Kidney (tissue), 14 donors: ENCODE results near the gene CD163. TPM values are rescaled to one million over a fixed set of nuclear protein-coding genes. Genes with fewer than 3 reads are reported as not detected.
A peak's percentile ranks its signal among the peaks of the same experiment; 100 is the strongest.
"Not testable (repeated sequence)": the region's sequence is repeated elsewhere in the genome, so short reads cannot be mapped to it uniquely, and the experiment has no call there.

Experiments used
- DNase-seq, 5 donors: peaks; one replicate each; pipeline ENCODE4 v3.0.0-alpha.2; 2013 to 2020
- FAIRE-seq: peaks from 2 replicates; lab custom pipeline; 2012; peaks lifted over from hg19 to GRCh38; lab: Jason Lieb, UNC
- H3K27ac ChIP-seq, 2 donors: one replicate each; pipeline ENCODE4 v1.7.0; 2013; ENCODE audit warnings: low read depth in 2 of 2, low read length in 2 of 2, inconsistent platforms in 1 of 2
- H3K27me3 ChIP-seq: one replicate; pipeline ENCODE4 v1.7.1; 2013; ENCODE audit warnings: low read length, inconsistent platforms; ENCODE audit not compliant: control insufficient read depth, insufficient read depth
- H3K36me3 ChIP-seq, 3 donors: one replicate each; pipeline versions ENCODE4 v1.7.0 to v1.7.1; 2013; ENCODE audit warnings: low read length in 3 of 3, control low read depth in 1 of 3, inconsistent platforms in 1 of 3; ENCODE audit not compliant: insufficient read depth in 3 of 3, control insufficient read depth in 2 of 3
- H3K4me1 ChIP-seq, 3 donors: one replicate each; pipeline versions ENCODE4 v1.7.0 to v1.7.1; 2013; ENCODE audit warnings: low read length in 3 of 3, inconsistent platforms in 1 of 3, low read depth in 1 of 3; ENCODE audit not compliant: control insufficient read depth in 2 of 3, insufficient read depth in 2 of 3
- H3K4me3 ChIP-seq, 3 donors: one replicate each; pipeline versions ENCODE4 v1.7.0 to v1.8.1; 2013; ENCODE audit warnings: low read length in 3 of 3, control low read depth in 1 of 3, inconsistent platforms in 1 of 3
- H3K9ac ChIP-seq, 3 donors: one replicate each; pipeline versions ENCODE4 v1.7.0 to v1.7.1; 2013; ENCODE audit warnings: low read length in 3 of 3, control low read depth in 1 of 3, inconsistent platforms in 1 of 3
- H3K9me3 ChIP-seq, 3 donors: one replicate each; pipeline versions ENCODE4 v1.7.0 to v1.7.1; 2013; ENCODE audit warnings: low read length in 3 of 3, control low read depth in 1 of 3, inconsistent platforms in 1 of 3; ENCODE audit not compliant: control insufficient read depth in 2 of 3, insufficient read depth in 1 of 3
- CTCF ChIP-seq: IDR thresholded peaks from 3 replicates; pipeline ENCODE4 v1.5.1; 2012; ENCODE audit warnings: mild to moderate bottlenecking, moderate library complexity, borderline replicate concordance; ENCODE audit not compliant: insufficient read depth; ENCODE audit errors: extremely low read depth
- intact Hi-C: fragments of 100-400 bp; cut with DNase I; formaldehyde crosslinking; loops from one replicate; pipeline ENCODE4 v1.11.1; 2022
- polyA plus RNA-seq: library from polyadenylated mRNA; stranded (reverse); fragments of 350-450 nt; fragmentation: Illumina TruSeq; extraction: RNeasy Lipid Tissue Mini Kit (QIAGEN cat#74804); gene quantifications from one replicate; pipeline ENCODE4 v1.2.3, GENCODE V29; 2014; ENCODE audit warnings: low read depth, low replicate concordance; ENCODE audit not compliant: insufficient read depth
- total RNA-seq: library from RNA; stranded (reverse); fragmentation: NEBNext Ultra II Directional; extraction: Animal tissue kit (Norgen Biotek cat#: 25700); gene quantifications from one replicate; pipeline ENCODE4 v1.2.1, GENCODE V29; 2021
- donor health status: control.
- donor health status: control.
- donor health status: control.
- donor health status: control.
- donor health status: control.
- donor health status: DM: yes; HTN: yes; CAD: no.
- donor health status: Normal renal cell carcinoma (clear cell type).

The CD163 gene
- total and polyA plus RNA-seq, 2 donors from 2014 or later: 22.8 to 329 TPM

- DNase-seq (no peak), FAIRE-seq (no peak)
- Histone ChIP-seq H3K27ac (no peak overlapping the region), H3K9me3 (no peaks in the 10 kb centered on the region), H3K36me3 (no peaks in the 10 kb centered on the region), H3K4me1 (no peaks in the 10 kb centered on the region), H3K4me3 (no peak overlapping the region), H3K27me3 (no peaks in the 10 kb centered on the region), H3K9ac (no peak overlapping the region)
- no peak for TF ChIP-seq CTCF
- intact Hi-C loops: no loop called here
Observed at GRCh38 chr12:7514416-7514815, 10.8 kb upstream of the CD163 start.

- H3K36me3 ChIP-seq: no peaks in the 10 kb centered on the region
- FAIRE-seq (no peak), DNase-seq (no peak)
- H3K27me3 ChIP-seq: no peaks in the 10 kb centered on the region
- H3K4me1 ChIP-seq: no peaks in the 10 kb centered on the region
- no peak overlapping the region for H3K4me3 ChIP-seq
- no peaks in the 10 kb centered on the region for H3K9me3 ChIP-seq
- H3K9ac ChIP-seq: no peak overlapping the region
- no peak overlapping the region for H3K27ac ChIP-seq
- intact Hi-C loops: no loop called here
- TF ChIP-seq CTCF: no peak
Observed at GRCh38 chr12:7512553-7512952, 9.0 kb upstream of the CD163 start.

GRCh38 chr12:7509793-7510470, 6.4 kb upstream of the CD163 start:
- DNase-seq, H3K27ac ChIP-seq, H3K4me1 ChIP-seq, H3K9me3 ChIP-seq, FAIRE-seq, H3K9ac ChIP-seq, H3K27me3 ChIP-seq, H3K4me3 ChIP-seq, H3K36me3 ChIP-seq, intact Hi-C loops: not testable (repeated sequence)

GRCh38 chr12:7502612-7503011, 965 bp downstream of the CD163 start:
- no peaks in the 10 kb centered on the region for H3K4me1 ChIP-seq
- no peaks in the 10 kb centered on the region for H3K9me3 ChIP-seq
- FAIRE-seq (no peak), DNase-seq (no peak)
- H3K27ac ChIP-seq: no peak overlapping the region
- intact Hi-C loops: no loop called here
- H3K27me3 ChIP-seq: no peaks in the 10 kb centered on the region
- peak overlapping the region in 1 of 3 donors; percentile 12 for H3K4me3 ChIP-seq
- H3K36me3 ChIP-seq: no peaks in the 10 kb centered on the region
- no peak for TF ChIP-seq CTCF
- no peak overlapping the region for H3K9ac ChIP-seq
